ENCODE measurements around the gene EFNB1. TPM values are rescaled to one million over a fixed set of nuclear protein-coding genes. Genes with fewer than 3 reads are reported as not detected.

Gene EFNB1
- total RNA-seq, 6 experiments from 2014 or later, result 6.1 to 17.4 (median 10.4) TPM

DNA sequence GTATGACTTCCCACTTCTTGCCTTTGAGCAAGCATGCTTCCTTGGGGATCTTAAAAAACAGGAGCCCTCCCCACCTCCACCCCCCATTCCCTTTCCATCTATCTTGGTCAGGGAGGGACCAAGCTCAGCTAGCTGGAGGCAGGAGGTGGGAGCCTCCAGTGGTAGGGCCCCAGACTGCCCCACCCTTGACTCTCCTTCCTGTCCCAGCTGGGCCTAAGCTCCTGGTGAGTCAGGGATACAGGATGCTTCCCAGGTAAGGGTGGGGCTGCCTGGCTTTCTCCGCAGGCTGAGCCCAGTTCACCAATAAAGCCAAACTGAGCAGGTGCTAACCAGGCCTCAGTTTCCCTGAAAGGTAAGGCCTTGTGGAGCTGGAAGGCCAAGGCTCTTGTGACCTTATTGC, 15.2 kb downstream of the EFNB1 start:
- no CpG with 5 or more reads among the region's 1 CpG for WGBS (ENCODE audit: insufficient coverage, low coverage, low lambda C conversion rate, missing lambda C conversion rate)
- Histone ChIP-seq H3K27me3 (no peaks in the 10 kb centered on the region), H3K4me3 (no peak overlapping the region), H3K27ac (no peak overlapping the region), H3K9me3 (no peaks in the 10 kb centered on the region), H3K4me1 (peaks cover 0 to 24% (median 6%) of the 10 kb centered on the region in 4 donors), H3K36me3 (no peaks in the 10 kb centered on the region)
- TF ChIP-seq POLR2A (IDR thresholded peaks at IDR 0.05), result no peak
- intact Hi-C loops (cut with DNase I), result no loop called here
- no peak for DNase-seq
- ATAC-seq, result no peak

DNA sequence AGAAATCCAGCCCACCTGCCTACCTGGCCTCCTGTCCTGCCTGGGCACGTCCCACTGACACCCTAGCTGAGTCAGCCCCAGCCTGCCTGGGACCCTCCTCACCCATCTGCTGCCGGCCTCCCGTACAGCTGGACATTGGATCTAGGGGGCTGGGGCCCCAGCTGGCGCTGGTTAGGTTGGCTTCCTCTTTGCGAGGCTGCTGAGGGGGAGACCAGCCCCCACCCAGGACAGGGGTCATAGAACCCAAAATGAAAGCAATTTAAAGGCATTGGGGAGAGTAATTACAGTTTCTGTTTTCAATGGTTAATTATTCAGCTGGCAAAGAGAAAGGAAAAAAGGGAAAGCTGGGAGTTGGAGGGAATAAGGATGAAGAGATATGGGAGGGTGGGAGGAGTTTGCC, 15.8 kb downstream of the EFNB1 start:
- no peaks in the 10 kb centered on the region for H3K9me3 ChIP-seq
- no peak overlapping the region for H3K4me3 ChIP-seq
- WGBS (ENCODE audit: insufficient coverage, low coverage, low lambda C conversion rate, missing lambda C conversion rate), result 48% methylated on average over 4 of the region's 5 CpGs
- intact Hi-C loops (cut with DNase I), result no loop called here
- no peak overlapping the region for H3K27ac ChIP-seq
- no peak for TF ChIP-seq POLR2A (IDR thresholded peaks at IDR 0.05)
- TF ChIP-seq, protein P1, sequence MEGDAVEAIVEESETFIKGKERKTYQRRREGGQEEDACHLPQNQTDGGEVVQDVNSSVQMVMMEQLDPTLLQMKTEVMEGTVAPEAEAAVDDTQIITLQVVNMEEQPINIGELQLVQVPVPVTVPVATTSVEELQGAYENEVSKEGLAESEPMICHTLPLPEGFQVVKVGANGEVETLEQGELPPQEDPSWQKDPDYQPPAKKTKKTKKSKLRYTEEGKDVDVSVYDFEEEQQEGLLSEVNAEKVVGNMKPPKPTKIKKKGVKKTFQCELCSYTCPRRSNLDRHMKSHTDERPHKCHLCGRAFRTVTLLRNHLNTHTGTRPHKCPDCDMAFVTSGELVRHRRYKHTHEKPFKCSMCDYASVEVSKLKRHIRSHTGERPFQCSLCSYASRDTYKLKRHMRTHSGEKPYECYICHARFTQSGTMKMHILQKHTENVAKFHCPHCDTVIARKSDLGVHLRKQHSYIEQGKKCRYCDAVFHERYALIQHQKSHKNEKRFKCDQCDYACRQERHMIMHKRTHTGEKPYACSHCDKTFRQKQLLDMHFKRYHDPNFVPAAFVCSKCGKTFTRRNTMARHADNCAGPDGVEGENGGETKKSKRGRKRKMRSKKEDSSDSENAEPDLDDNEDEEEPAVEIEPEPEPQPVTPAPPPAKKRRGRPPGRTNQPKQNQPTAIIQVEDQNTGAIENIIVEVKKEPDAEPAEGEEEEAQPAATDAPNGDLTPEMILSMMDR (IDR thresholded peaks at IDR 0.05), result no peak
- H3K27me3 ChIP-seq, result no peaks in the 10 kb centered on the region
- no peak for ATAC-seq
- peaks cover 0 to 24% (median 6%) of the 10 kb centered on the region in 4 donors for H3K4me1 ChIP-seq
- no peaks in the 10 kb centered on the region for H3K36me3 ChIP-seq
- DNase-seq, result no peak

DNA sequence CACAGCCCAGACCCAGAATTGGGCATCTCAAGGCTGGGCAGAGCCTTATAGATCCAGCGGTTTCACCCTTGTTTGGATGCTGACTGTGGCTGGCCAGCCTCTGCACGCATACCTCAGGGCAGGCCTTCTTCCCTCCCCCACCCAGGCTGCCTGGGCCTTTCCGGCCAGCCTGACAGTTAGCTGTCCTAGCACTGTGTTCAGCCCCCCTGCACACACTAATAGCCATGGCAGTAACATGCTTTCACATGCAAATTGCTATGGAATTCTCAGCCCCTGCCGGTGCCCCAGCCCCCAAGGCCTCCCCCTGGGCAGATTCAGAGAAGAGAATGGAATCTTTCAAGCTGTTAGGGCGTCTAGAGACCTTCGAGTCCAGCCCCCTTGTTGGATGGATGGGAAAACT, 17.7 kb downstream of the EFNB1 start:
- ATAC-seq (no peak), DNase-seq (no peak)
- no peak overlapping the region for H3K4me3 ChIP-seq
- H3K4me1 ChIP-seq, result peaks cover 0 to 21% (median 6%) of the 10 kb centered on the region in 4 donors
- WGBS (ENCODE audit: insufficient coverage, low coverage, low lambda C conversion rate, missing lambda C conversion rate), result no CpG with 5 or more reads among the region's 6 CpGs
- no peaks in the 10 kb centered on the region for H3K9me3 ChIP-seq
- H3K27ac ChIP-seq, result no peak overlapping the region
- H3K27me3 ChIP-seq, result no peaks in the 10 kb centered on the region
- intact Hi-C loops (cut with DNase I), result no loop called here
- TF ChIP-seq, protein P1 (IDR thresholded peaks at IDR 0.05), result no peak
- no peak for TF ChIP-seq POLR2A (IDR thresholded peaks at IDR 0.05)
- H3K36me3 ChIP-seq, result no peaks in the 10 kb centered on the region

DNA sequence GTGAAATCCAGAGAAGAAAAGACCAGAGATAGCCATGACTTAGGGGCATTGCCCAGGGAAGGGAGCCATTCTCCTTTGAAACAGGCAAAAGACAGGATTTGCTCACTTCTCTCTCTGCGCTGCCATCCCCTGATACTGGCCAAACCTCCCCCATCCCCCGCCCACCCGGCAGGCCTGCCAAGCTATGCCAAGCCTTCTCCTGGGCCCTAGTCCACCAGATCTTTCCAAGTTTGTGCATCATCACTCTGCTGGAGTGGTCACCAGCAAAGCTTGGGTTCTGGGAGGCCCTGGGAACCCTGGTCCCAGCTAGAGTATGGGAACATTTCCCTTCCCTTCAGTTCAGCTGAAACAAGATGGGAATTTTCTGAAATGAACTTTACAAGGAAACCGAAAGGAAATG, 18.4 kb downstream of the EFNB1 start:
- peak in 2 of 4 donors; percentile 29 to 31 for ATAC-seq
- 56% methylated on average over 2 of the region's 4 CpGs for WGBS (ENCODE audit: insufficient coverage, low coverage, low lambda C conversion rate, missing lambda C conversion rate)
- intact Hi-C loops (cut with DNase I), result no loop called here

DNA sequence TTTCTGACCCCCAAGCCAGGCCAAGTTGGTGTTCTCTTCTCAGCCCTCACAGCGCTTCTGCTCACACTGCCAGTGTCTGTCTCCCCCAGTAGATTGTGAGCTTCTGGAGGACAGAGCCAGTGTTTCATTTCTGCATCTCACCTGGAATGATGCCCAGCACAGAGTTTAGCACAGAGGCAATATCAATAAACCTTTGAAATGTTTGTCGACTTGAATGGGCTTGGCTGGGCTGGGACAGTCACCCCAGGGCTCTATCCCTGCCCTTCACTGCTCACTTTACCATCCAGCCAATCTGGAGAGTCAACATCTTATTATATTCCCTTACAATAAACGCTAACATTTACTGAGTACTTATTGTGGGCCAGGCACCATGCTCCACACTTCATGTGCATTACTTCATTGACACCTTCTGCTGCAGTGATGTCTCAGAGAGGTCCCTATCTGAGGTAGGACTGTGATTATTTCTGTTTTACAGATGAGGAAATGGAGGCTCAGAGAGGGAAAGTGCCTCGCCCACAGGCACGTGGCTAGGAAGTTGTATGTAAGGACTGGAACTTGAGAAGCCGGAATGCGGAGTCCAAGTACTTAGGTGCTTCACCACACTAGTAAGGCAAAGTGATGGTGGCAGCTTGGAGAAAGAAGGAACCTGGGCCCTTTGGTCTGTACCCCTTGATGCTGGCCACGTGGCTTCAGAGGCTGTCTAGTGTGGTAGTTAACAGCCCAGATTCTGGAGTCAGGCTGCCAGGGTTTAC, 19.5 kb downstream of the EFNB1 start:
- no peak for TF ChIP-seq POLR2A (IDR thresholded peaks at IDR 0.05)
- TF ChIP-seq, protein P1 (IDR thresholded peaks at IDR 0.05), result no peak
- H3K4me1 ChIP-seq, result peaks cover 0 to 3% (median 0%) of the 10 kb centered on the region in 4 donors
- WGBS (ENCODE audit: insufficient coverage, low coverage, low lambda C conversion rate, missing lambda C conversion rate), result 65% methylated on average over 8 of the region's 8 CpGs
- H3K36me3 ChIP-seq, result no peaks in the 10 kb centered on the region
- peak in 2 of 4 donors; percentile 23 to 74 for ATAC-seq
- no peaks in the 10 kb centered on the region for H3K9me3 ChIP-seq
- no peaks in the 10 kb centered on the region for H3K27me3 ChIP-seq
- intact Hi-C loops (cut with DNase I), result no loop called here
- H3K4me3 ChIP-seq, result no peak overlapping the region
- no peak overlapping the region for H3K27ac ChIP-seq
- DNase-seq, result no peak

More for the DNA sequence above, 18.4 kb downstream of the EFNB1 start:
- Histone ChIP-seq H3K27ac (no peak overlapping the region), H3K4me1 (peaks cover 0 to 15% (median 3%) of the 10 kb centered on the region in 4 donors), H3K4me3 (no peak overlapping the region), H3K9me3 (no peaks in the 10 kb centered on the region), H3K27me3 (no peaks in the 10 kb centered on the region), H3K36me3 (no peaks in the 10 kb centered on the region)
- no peak for DNase-seq
- TF ChIP-seq POLR2A (IDR thresholded peaks at IDR 0.05), result no peak
- TF ChIP-seq, protein P1 (IDR thresholded peaks at IDR 0.05), result no peak
